NCI-H2107 treated with DMSO at 0.1 percent for 48 hours (cell line): ENCODE results near the gene LNPK.
"Not testable (repeated sequence)": the region's sequence is repeated elsewhere in the genome, so short reads cannot be mapped to it uniquely, and the experiment has no call there.

Experiments
- DNase-seq: peaks from one replicate; lab custom pipeline; 2025; ENCODE audit not compliant: unreplicated experiment; lab: John Stamatoyannopoulos, UW

The LNPK gene, protein sequence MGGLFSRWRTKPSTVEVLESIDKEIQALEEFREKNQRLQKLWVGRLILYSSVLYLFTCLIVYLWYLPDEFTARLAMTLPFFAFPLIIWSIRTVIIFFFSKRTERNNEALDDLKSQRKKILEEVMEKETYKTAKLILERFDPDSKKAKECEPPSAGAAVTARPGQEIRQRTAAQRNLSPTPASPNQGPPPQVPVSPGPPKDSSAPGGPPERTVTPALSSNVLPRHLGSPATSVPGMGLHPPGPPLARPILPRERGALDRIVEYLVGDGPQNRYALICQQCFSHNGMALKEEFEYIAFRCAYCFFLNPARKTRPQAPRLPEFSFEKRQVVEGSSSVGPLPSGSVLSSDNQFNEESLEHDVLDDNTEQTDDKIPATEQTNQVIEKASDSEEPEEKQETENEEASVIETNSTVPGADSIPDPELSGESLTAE

DNA sequence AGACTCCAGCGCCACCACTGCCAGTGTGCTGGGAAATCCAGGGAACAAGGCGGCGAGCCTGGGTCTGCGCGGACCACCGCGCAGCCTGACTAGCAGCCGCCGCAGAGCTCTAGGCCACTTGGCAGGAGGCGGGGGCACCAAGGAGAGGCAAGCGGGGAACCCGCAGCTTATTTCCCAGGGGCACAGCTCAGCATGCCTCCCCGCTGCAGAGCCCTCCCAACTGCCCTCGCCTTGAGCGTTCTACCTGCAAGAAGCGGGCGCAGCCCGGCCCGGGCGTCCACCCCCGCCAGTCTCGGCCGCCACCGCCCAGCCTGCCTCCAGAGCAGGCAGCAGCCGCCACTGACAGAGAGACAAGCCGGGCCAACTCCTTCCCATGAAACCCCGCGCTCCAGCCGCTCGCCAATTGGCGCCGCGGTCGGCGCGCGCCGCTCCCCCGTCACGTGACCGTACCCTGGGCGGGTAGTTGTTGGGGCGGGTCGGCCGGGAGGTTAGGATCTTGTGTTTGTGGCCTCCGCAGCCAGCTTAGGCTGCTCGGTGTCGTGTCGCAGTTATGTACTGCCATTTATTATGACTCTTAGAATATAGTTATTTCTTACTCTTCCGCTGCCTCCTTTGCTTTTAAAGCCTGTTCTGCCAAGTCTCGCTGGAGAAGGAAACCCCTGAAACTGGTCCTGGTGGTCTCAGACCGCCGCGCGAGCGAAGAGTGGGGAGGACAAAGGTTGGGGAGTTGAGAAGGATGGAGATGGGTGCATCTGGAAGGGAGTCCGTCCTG is at the start of gene LNPK:
Gene LNPK, minus strand, starts transcription at position 352 of the 772 bp plus-strand sequence. CDS start 6,683 bp downstream, outside the sequence.
- DNase-seq: peak; percentile 76

DNA sequence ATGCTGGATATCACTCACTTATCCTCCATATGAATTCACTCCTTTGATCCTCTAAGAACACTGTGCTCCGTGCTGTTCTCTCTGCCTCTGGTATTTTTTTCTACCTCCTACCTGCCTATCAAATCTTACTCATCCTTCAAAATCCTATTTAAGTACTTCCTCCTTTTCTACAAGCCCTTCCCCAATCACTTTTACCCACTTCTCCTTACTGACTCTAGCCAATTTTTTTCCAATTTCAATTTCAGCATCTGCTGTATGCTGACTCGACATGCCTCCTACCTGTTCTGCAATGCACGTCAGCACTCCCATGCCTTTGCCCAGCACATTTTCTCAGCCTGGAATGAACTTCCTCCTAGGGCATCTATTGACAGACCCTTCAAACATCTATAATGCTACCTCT is 37.3 kb upstream of the LNPK start:
- no peak for DNase-seq

DNA sequence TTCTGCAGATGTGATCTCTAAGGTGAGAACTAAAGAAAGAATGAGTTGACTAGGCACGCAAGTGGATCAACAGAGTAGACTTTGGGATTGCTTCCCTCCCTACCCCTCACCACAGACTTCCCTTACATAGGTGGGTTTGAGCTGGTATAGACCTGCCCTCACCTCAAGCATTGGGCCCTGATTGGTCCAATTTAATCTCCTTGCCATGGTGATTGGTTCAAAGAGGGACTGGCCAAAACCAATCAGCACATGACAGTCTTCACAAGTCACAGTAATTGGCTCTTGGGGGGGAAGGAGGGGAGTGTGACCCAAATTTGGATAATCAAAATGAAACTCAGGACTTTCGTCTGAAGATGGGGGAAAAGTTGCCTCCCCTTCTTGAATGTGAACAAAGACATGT is 36.6 kb upstream of the LNPK start:
- no peak for DNase-seq

DNA sequence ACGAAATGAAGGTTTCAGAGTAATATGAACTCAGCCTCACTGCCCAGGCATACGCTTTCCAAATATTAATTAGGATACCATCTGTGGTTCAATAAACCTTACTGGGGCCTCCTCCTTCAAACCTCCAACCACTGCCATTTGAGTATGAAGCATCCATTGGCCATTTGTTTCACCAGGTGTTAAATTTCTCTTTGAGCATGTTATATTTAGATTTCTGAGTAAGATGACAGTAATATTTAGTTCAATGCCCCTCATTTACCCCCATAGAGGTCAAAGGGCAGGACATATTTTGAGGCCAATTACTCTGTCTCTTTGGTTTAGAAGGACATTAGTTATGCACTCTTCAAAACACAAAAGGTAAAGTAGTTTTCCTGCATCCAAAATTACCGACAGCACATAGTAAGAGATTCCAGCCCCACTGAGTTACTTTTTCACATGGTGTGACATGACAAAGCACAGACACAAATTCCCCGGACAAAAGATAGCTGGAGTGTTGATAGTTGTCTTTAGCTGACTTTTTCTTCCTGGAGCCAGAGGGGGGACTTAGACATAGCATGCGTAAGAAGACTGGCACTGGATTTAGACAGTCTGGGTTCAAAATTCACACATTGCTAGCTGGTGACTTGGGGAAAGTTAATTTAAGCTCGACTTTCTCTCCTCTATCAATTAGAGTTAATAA is 33.1 kb upstream of the LNPK start:
- DNase-seq: no peak

DNA sequence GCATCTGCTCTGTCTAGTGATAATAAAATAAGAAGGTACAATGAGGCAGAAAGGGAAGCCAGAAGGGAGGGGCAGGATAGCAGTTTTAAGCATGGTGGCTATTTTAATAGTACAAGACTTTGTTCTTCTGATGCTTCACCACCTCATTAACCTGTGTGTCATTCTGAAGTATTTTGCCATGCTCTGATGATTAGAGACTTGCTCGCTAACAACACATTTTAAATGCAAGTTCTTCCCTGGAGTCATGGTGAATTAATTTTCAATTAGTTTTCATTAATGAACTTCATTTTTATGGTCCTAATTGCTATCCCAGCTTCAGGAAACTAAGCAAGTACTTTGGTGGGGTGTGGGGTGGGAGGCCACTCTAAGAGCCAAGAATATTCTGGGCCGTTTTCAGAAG is 25.7 kb upstream of the LNPK start:
- no peak for DNase-seq

DNA sequence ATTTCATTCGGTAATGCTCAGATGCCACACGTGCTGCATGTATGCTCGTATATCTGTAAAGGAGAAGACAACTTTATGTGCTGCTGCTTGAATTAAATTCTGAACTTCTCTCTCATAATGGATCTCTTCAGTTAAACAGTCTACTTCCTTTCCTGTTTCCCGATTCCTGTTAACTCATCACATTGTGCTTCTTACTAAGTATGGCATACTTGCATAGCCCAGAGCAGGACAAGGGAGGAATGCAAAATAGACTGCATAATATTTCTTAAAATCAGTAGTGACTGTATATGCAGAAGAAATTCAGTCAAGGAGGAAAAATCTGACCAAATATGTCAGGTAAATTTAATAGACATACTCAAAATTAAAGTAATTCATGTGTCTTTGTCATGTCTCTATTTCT is 23.9 kb upstream of the LNPK start:
- no peak for DNase-seq

DNA sequence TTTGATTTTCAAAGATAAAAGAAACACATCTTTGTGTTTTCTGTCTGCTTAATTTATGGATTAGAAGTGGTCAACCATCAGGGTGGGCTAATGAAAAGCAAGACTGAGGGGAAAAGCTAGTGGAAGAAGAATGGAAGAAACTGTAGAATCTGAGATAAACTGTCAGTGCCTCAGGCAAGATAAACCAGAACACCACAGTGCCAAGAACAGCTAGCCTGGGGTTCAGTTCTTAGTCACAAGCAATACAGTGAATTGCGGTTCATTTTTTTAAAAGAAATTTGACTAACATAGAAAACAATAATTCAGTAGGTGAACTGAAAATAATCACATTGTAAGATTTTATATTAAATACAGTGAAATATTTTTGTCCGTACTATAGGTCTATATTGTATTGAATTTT is 22.0 kb upstream of the LNPK start:
- no peak for DNase-seq

DNA sequence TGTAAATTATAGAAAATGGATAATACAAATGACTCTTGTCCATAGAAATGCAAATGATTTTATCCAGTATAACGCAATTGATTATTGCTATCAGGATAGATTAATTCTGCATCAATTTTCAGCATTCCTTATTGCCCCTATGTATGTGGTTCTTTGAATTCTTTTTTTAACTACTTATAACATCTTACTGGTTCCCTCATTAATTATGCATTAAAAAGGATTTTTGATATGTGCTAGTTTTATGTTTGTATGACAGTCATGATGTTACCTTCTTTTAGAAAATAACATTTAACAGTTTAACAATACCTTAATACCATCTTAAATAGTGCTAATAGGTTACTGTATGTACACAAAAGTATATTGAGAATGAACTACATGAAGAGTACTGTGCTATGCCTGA is 20.0 kb upstream of the LNPK start:
- DNase-seq: no peak

DNA sequence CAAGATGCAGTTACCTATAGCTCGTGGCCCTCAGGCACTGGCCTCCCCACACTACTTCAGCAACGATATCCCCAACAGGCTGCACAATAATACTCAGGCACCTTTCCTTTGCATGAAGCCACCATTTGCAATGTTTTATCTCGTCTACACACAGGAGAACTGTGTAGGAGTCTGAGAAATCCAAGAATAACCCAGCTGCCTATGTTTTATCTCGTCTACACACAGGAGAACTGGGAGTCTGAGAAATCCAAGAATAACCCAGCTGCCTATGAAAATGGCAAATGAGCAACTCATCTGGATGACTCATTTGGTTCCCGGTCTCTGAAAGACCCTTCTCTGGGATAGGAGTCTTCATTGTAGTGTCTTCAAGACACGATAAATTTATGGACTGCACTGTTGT is 18.3 kb upstream of the LNPK start:
- DNase-seq: no peak

DNA sequence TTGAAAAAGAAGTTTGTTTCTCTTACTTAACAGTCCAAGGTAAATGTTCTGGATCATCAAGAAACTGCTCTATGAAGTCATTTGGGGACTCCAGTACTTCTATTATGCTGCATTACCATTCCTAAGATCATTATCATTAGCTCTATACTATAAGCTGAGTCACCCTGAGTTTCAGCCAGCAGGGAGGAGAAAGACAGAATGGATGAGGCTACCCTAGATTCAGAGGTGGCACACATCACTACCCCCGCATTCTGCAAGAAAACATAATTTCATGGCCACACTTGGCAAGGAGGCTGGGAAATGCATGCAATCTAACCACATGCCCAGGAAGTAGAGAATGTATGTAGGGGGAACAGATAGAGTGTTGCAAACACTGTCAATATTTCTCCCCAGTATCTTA is 16.6 kb upstream of the LNPK start:
- no peak for DNase-seq

DNA sequence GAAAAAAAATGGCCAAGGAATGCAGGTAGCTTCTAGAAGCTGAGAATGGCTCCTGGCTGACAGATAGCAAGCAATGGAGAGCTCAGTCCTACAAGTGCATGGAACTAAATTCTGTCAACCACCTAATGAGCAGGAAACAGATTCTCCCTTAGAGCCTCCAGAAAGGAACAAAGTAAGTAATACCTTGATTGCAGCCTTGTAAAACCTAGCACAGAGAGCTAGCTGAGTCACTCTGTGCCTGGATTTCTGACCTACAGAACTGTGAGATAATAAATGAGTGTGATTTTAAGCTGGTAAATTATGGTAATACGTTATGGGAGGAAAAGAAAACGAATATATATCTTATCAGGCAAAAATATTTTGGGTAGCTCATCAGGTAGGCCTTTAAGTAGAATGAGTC is 7.4 kb upstream of the LNPK start:
- DNase-seq: no peak

DNA sequence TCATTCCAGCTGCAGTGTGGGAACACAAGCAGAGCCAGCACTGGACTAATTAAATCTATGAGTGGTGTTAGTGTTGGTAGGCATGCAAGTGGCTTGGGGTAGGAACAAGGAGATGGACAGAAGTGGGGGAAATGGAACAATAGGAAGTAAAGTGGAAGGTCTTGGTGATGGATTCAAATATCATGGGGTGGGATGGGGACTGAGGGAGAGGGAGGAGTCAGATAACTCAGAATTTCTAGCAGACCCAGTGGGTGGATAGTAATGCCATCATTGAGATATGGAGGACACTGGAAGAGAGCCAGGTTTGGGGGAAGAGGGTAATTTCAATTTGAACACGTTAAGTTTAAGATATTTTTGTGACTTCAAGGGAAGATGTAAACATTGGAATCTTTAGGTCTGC is 2.9 kb upstream of the LNPK start:
- no peak for DNase-seq

DNA sequence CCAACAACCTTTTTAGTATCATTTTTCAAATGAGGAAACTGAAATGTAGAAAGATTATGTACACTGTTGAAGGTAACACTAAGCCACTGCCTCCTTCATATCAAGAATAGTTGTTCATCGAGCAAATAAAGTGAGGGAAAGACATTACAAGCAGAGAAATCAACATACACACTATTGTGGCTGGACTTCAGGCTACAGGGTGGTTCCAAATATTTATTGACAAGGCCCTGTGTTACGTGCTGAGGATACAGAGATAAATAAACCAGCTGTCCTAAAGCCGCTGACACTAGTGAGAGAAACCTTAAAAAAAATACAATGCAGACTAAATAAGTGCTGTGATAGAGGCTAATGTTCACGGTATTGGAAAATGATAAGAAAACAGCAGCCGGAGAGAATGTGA is 1.9 kb upstream of the LNPK start:
- no peak for DNase-seq

DNA sequence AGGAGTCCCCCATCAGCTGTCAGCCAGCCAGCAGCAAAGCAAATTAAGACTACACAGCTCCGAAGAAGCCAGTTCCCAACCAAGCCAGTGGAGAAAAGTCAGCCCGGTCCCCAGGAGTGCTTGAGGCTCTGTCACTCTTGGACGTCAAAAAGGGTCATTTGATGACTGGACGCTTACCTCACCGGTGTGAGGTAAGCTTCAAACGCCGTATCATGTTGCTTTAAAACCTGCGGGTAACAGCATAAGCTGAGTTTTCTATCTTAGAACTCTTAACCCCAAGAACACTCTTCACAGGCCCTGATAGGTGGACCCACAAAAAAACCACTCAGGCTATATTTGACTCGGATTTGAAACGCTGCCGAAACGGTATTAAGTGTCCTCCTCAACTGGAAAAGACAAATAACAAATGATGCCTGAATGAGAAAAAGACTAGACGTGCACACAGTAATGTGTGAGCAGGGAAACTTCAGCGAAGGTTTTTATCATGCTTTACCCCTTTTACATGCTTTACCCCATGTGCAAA is 682 bp upstream of the LNPK start:
- peak; percentile 51 for DNase-seq

DNA sequence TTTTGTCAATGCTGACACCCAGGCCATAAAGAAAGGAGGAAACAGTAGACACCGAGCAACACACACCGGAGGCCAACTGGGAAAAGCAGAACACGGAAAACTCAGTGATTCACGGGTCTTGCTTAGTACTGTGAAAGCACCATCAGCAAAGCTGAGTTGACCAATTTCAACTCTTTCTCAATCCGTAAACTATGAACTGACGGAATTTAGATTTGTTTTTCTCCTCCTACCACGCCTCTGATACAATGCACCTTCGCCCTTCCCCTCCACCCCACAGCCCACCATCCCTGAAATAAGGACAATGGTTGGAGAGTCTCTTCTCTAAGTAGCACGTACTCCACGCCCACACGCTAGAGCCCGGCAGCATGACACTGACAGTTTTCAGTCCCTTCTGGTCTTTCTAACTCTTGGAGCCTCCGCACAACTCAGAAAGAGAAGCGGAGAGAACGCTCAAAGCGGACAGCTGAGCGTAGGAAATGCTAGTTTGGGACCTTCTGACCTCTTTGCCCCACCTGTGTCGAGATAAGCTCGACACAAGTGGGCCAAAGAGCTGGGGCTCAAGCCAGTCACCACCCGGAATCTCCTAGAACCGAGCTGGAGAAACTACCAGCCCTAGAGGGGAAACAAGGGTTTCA is 669 bp downstream of the LNPK start:
- DNase-seq: peak; percentile 44

DNA sequence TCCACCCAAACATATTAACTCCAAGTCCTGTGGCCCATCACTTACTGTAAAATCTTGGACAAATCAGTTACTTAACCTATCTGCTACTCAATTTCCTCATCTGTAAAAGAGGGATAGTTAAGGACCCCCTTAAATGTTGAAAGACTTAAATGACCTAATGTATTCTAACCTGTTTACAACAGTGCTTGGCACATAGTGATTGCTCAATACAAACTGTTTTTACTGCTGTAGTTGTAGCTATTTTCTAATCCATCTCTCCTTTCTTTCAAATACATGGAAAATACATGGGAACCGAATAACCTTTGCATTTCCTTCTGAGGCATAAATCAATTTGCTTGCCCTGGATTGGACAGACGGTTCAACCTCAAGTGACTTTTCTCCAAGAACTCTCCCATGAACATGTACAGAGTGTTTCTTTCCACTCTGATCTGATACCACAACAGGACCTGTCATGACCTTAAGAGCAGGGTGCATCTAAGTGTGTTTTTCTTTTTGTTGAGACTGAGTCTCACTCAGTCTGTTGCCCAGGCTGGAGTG is 2.7 kb downstream of the LNPK start:
- DNase-seq: no peak

DNA sequence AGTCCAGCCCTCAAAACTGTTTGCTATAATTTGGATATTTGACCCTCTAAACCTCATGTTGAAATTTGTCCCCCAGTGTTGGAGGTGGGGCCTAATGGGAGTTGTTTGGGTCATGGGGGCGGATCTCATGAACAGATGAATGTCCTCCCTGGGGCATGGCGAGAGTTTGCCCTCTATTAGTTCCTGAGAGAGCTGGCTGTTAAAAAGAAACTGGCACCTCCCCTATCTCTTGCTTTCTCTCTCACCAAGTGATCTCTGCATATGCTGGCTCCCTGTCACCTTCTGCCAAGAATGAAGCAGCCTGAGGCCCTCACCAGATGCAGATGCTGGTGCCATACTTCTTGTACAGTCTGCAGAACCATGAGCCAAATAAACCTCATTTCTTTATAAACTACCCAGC is 12.0 kb downstream of the LNPK start:
- DNase-seq: no peak

DNA sequence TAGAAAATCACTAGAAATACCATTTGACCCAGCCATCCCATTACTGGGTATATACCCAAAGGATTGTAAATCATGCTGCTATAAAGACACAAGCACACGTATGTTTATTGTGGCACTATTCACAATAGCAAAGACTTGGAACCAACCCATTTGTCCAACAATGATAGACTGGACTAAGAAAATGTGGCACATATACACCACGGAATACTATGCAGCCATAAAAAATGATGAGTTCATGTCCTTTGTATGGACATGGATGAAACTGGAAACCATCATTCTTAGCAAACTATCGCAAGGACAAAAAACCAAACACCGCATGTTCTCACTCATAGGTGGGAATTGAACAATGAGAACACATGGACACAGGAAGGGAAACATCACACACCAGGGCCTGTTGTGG is 14.9 kb downstream of the LNPK start:
- not testable (repeated sequence) for DNase-seq

DNA sequence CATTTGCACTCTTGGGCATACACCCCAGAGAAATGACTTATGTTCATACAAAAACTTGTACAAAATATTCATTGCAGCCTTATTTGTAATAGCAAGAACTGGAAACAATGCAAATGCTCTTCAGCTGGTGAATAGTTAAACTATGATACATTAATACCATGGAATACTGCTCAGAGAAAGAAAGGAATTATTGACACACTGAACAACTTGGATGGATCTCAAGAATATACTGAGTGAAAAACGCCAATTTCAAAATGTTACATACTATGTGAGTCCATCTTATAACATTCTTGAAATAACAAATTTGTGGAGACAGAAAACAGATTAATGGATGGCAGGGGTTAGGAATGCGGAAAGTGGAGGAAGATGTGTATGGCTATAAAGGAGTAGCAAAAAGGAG is 17.2 kb downstream of the LNPK start:
- DNase-seq: no peak

DNA sequence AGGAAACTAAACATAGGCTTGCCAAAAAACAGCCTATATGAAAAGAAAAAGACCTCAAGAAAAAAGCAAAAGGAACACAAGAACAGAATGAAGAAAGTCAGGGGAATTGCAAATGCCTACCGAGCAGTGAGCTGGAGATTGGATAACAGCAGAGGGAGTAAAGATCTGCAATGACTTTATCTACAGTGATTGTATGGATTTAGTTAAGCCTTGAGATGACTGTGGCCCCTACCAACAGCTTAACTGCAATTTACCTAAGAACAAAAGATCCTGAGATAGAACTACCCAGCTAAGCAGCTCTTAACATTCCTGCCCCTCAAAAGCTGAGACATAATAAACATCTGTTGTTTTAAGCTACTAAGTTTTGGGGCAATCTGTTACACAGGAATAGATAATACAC is 20.5 kb downstream of the LNPK start:
- no peak for DNase-seq
